H1 (cell line): Measurements from ENCODE around the gene CAGE1. TPM values are rescaled to one million over a fixed set of nuclear protein-coding genes. Genes with fewer than 3 reads are reported as not detected.

Experiments used
- BCL11A ChIP-seq, 2 experiments: IDR thresholded peaks; one replicate each; pipeline ENCODE4 v1.6.1; 2011; ENCODE audit warnings: low read depth in 2 of 2, low read length in 2 of 2, mild to moderate bottlenecking in 2 of 2
- CBX5 ChIP-seq: fragments of 300-800, 300-1000 bp; sonication (generic); IDR thresholded peaks from 2 replicates; pipeline ENCODE4 v1.7.1; 2016; ENCODE audit warnings: antibody characterized with exemption, low read length, low read depth
- KDM5A ChIP-seq: fragments of 200-600 bp; IDR thresholded peaks from 2 replicates; pipeline ENCODE4 v1.7.1; 2012; ENCODE audit warnings: mild to moderate bottlenecking, low read length, inconsistent platforms, mixed read lengths
- RFX5 ChIP-seq: IDR thresholded peaks from 2 replicates; pipeline ENCODE4 v1.6.1; 2011; ENCODE audit warnings: low read depth, low read length, improper control_type of control experiment, borderline replicate concordance
- TAF1 ChIP-seq: IDR thresholded peaks from 2 replicates; pipeline ENCODE4 v1.6.1; 2011; ENCODE audit warnings: mild to moderate bottlenecking, low read depth, low read length
- TEAD4 ChIP-seq: IDR thresholded peaks from 2 replicates; pipeline ENCODE4 v1.6.1; 2012; ENCODE audit warnings: low read depth, low read length, inconsistent platforms, mixed read lengths
- polyA plus RNA-seq, 7 experiments: library from polyadenylated mRNA; depleted of rRNA in 3 of 7; stranded (reverse) in 5 of 7; unstranded in 2 of 7; fragments of >200 nt in 5 of 7; fragments of 200-250 nt in 2 of 7; gene quantifications; 1 replicate in 5 of 7; 2 replicates in 1 of 7; 4 replicates in 1 of 7; pipeline versions ENCODE4 v1.2.1 to v1.2.3, GENCODE V29; 2011 to 2013; ENCODE audit warnings: missing spikeins in 2 of 7, mixed read lengths in 2 of 7
- total RNA-seq: library from RNA; stranded (reverse); fragmentation: NEBNext Ultra II Directional; extraction: Animal tissue kit (Norgen Biotek cat#: 25700); gene quantifications from 2 replicates; pipeline ENCODE4 v1.2.1, GENCODE V29; 2021

The CAGE1 gene
- total and polyA plus RNA-seq, 2 of the 8 experiments (the other 6 are each of a cell fraction or from before 2014, with no cell fraction given), result 0.09 TPM; not detected in 1

DNA sequence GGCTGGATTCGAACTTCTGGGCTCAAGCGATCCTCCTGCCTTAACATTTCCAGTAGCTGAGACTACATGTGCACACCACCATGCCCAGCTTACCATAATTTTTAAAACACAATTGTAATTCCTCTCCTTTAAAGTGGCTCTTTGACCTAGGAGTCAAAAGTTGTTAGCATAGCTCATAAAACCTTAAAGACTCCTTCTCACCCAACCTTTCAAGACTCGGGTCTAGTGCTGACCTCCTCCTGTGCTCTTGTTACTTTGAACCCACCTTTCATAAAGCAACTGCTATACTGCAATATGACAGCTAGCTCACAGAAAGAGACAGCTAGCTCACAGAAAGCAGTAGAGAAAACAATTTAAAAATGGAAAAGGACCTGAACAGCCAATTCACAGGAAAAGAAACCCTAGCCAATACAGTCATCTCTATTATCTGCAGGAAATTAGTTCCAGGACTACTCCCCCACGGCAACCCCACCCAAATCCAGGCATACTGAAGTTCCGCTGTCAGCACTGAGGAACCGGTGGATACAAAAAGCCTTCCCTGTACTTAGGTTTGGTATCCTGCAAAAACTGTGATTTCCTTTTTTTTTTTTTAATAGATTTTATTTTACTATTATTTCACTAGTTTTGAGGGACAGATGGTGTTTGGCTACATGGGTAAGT lies 96.8 kb downstream of the CAGE1 start (continued):
- TF ChIP-seq BCL11A (IDR thresholded peaks at IDR 0.05; ENCODE audit: low read depth in 2 of 2, low read length in 2 of 2) (no peak), KDM5A (no peak), TAF1 (no peak), CBX5 (no peak), RFX5 (no peak), TEAD4 (no peak)
